ENCODE data around the gene ARL14EPL. TPM values are rescaled to one million over a fixed set of nuclear protein-coding genes. Genes with fewer than 3 reads are reported as not detected.
"Not testable (repeated sequence)": the region's sequence is repeated elsewhere in the genome, so short reads cannot be mapped to it uniquely, and the experiment has no call there.

Gene ARL14EPL
- total and polyA plus RNA-seq, 8 donors, result not detected

- intact Hi-C loops (cut with DNase I), result no loop called here
- Histone ChIP-seq H3K4me1 (no peaks in the 10 kb centered on the region), H3K27ac (no peak overlapping the region), H3K36me3 (no peaks in the 10 kb centered on the region), H3K4me3 (no peak overlapping the region), H3K9me3 (no peaks in the 10 kb centered on the region), H3K27me3 (no peaks in the 10 kb centered on the region)
- ATAC-seq (no peak), DNase-seq (no peak)
- TF ChIP-seq CTCF (IDR thresholded peaks at IDR 0.05), result no peak
These were observed 45.9 kb downstream of the ARL14EPL start for GRCh38 chr5:116078199-116078598.

DNA sequence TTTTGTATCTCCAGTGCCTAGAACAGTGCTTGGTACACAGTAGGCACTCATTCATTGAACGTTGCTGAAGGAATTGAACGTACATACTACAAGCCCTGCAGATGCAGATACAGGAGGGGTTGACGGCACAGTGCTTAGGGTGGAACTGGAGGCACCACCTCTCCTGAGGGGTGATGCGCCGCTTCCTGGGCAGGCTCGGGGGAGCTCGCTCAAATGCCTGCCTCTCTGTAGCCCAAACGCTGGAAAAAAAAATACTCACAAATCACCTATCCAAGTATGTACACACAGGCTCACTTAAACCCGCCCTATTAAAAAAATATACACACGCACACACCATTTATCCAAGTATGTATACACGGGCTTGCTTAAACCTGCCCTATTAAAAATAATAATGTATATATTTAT, 52.0 kb downstream of the ARL14EPL start:
- no peaks in the 10 kb centered on the region for H3K9me3 ChIP-seq
- DNase-seq (peak in 3 of 4 donors; percentile 10 to 59 (median 15)), ATAC-seq (peak; percentile 63)
- H3K27me3 ChIP-seq, result no peaks in the 10 kb centered on the region
- no peaks in the 10 kb centered on the region for H3K36me3 ChIP-seq
- TF ChIP-seq CTCF (IDR thresholded peaks at IDR 0.05), result no peak
- peak overlapping the region; percentile 71 to 79 for H3K4me3 ChIP-seq
- peaks cover 0 to 19% of the 10 kb centered on the region in 2 donors for H3K4me1 ChIP-seq
- intact Hi-C loops (cut with DNase I), result no loop called here
- H3K27ac ChIP-seq, result peak overlapping the region in 1 of 2 donors; percentile 91

- no peaks in the 10 kb centered on the region for H3K9me3 ChIP-seq
- no peaks in the 10 kb centered on the region for H3K27me3 ChIP-seq
- H3K4me1 ChIP-seq, result peaks cover 0 to 19% of the 10 kb centered on the region in 2 donors
- no peak for TF ChIP-seq CTCF (IDR thresholded peaks at IDR 0.05)
- intact Hi-C loops (cut with DNase I), result no loop called here
- peak within 1 kb of the TSS; percentile 89 to 91 for H3K27ac ChIP-seq
- DNase-seq (peak; percentile 74 to 97 (median 84)), ATAC-seq (peak; percentile 96)
- H3K4me3 ChIP-seq, result peak within 1 kb of the TSS; percentile 71 to 79
- H3K36me3 ChIP-seq, result no peaks in the 10 kb centered on the region
These were observed 52.8 kb downstream of the ARL14EPL start, which contains the start of gene COMMD10 for GRCh38 chr5:116084871-116085715. Gene COMMD10, plus strand, starts transcription at chr5:116085025.

- H3K36me3 ChIP-seq; DNase-seq; intact Hi-C loops (cut with DNase I); ATAC-seq; H3K27ac ChIP-seq; H3K27me3 ChIP-seq; H3K9me3 ChIP-seq: not testable (repeated sequence)
- Histone ChIP-seq H3K4me3 (peak overlapping the region in 1 of 2 donors; percentile 79), H3K4me1 (peaks cover 0 to 19% of the 10 kb centered on the region in 2 donors)
These were observed 54.0 kb downstream of the ARL14EPL start for GRCh38 chr5:116086309-116086708.

DNA sequence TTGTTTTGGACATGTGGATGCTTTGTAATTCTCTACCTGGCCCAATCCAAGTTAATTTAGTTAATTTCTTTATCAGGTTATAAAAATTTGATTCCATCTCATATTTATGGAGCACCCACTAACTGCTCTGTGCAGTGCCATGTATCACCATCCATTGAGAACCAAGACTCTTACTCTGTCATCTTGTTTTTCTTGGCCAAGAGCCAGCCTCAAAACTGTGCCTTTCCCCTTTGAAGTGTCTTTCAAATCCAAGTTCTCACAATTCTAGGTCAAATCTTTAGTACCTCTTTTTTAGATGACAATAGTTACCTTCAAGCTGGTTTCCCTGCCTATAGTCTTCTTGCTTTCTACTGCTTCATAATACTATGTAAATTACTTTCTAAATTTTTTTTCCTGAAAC, 55.8 kb downstream of the ARL14EPL start:
- ATAC-seq, result no peak
- intact Hi-C loops (cut with DNase I), result no loop called here
- Histone ChIP-seq H3K9me3 (no peaks in the 10 kb centered on the region), H3K27me3 (no peaks in the 10 kb centered on the region), H3K27ac (no peak overlapping the region), H3K36me3 (peaks cover 0 to 21% of the 10 kb centered on the region in 2 donors), H3K4me1 (peaks cover 0 to 19% of the 10 kb centered on the region in 2 donors), H3K4me3 (no peak overlapping the region)
- no peak for DNase-seq
- TF ChIP-seq CTCF (IDR thresholded peaks at IDR 0.05), result no peak

Data from left lung (tissue), 10 donors.